Measurements from ENCODE around the gene CHD1. TPM values are rescaled to one million over a fixed set of nuclear protein-coding genes. Genes with fewer than 3 reads are reported as not detected.

CHD1 gene
- total RNA-seq, 1 donor from 2014 or later, result 91.1 TPM

GRCh38 chr5:98813755-98814154 is 115.1 kb downstream of the CHD1 start:
- no peak for DNase-seq (ENCODE audit: low read depth)

GRCh38 chr5:98810206-98810605 is 118.6 kb downstream of the CHD1 start:
- DNase-seq (ENCODE audit: low read depth), result no peak

DNA sequence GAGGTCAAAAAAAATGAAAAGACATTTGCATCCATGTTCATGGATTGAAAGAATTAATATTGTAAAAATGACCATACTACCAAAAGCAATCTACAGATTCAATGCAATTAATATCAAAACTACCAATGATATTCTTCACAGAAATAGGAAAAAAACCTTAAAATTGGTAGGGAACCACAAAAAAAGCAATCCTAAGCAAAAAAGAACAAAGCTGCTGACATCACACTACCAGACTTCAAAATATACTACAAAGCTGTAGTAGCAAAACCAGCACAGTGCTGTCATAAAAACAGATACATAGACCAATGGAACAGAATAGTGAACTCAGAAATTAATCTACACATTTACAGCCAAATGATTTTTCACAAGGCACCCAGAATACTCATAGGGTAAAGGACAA is 121.0 kb downstream of the CHD1 start:
- no peak for DNase-seq (ENCODE audit: low read depth)

DNA sequence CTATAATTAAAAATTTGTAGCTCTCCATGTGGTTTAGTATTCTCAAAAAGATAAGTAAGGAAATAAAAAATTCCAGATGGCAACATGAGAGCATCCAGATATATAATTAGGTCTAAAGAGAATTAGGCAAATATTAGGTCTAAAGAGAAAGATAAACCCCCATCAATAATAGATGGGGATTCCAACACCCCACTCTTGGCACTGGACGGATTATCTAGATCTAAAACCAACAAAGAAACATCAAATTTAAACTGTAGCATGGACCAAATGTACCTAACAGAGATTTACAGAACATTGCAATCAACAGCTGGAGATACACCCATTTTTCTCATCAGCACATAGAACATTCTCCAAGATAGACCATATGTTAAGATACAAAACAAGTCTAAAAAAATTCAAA is 123.7 kb downstream of the CHD1 start:
- DNase-seq (ENCODE audit: low read depth), result no peak

GRCh38 chr5:98804066-98804465 is 124.7 kb downstream of the CHD1 start:
- DNase-seq (ENCODE audit: low read depth), result no peak

Other genes starting within 250 kb of the CHD1 start
- 12.9 and 13.2 TPM in 2 replicates for gene RGMB, start 155.3 kb downstream of the CHD1 start, total RNA-seq